AG09319 (cell line): ENCODE data around the gene DLGAP4.

Experiments used
- DNase-seq: peaks from one replicate; pipeline ENCODE4 v3.0.0-alpha.2; 2010; ENCODE audit warnings: low read depth; ENCODE audit errors: extremely low read depth
- CTCF ChIP-seq: IDR thresholded peaks from 2 replicates; pipeline ENCODE4 v1.5.1; 2011; ENCODE audit warnings: low read depth, mild to moderate bottlenecking, inconsistent platforms, low read length, moderate library complexity

Gene DLGAP4

GRCh38 chr20:36266189-36266588, 40.0 kb upstream of the DLGAP4 start:
- DNase-seq: no peak
- TF ChIP-seq CTCF: no peak

GRCh38 chr20:36267605-36268381, 38.3 kb upstream of the DLGAP4 start:
- no peak for TF ChIP-seq CTCF
- no peak for DNase-seq

GRCh38 chr20:36268440-36269342, 37.4 kb upstream of the DLGAP4 start:
- DNase-seq: no peak

GRCh38 chr20:36269507-36269906, 36.6 kb upstream of the DLGAP4 start:
- no peak for TF ChIP-seq CTCF
- no peak for DNase-seq

More at GRCh38 chr20:36268440-36269342, 37.4 kb upstream of the DLGAP4 start:
- TF ChIP-seq CTCF: no peak

GRCh38 chr20:36270744-36271638, 35.1 kb upstream of the DLGAP4 start:
- no peak for TF ChIP-seq CTCF
- DNase-seq: no peak

- no peak for DNase-seq
- TF ChIP-seq CTCF: no peak
These were observed 34.2 kb upstream of the DLGAP4 start for GRCh38 chr20:36271639-36272546.
